Retinal pigment epithelial cell (primary cell): ENCODE measurements around the gene HELZ2.
"Not testable (repeated sequence)": the region's sequence is repeated elsewhere in the genome, so short reads cannot be mapped to it uniquely, and the experiment has no call there.

ENCODE experiments used
- DNase-seq: peaks from one replicate; pipeline ENCODE4 v3.0.0-alpha.2; 2010; ENCODE audit warnings: low read depth
- H3K4me3 ChIP-seq: 2 replicates; pipeline ENCODE4 v1.5.1; 2011; ENCODE audit warnings: mild to moderate bottlenecking, low read length, control low read depth, moderate library complexity
- TF ChIP-seq, protein P1 (sequence below): conservative IDR thresholded peaks from 2 replicates; pipeline ENCODE4 v1.5.1; 2011; ENCODE audit warnings: low read depth, low read length, control low read depth, inconsistent platforms

The HELZ2 gene

GRCh38 chr20:63576311-63576710 is 2.3 kb upstream of the HELZ2 start:
- DNase-seq: no peak
- TF ChIP-seq, protein P1, sequence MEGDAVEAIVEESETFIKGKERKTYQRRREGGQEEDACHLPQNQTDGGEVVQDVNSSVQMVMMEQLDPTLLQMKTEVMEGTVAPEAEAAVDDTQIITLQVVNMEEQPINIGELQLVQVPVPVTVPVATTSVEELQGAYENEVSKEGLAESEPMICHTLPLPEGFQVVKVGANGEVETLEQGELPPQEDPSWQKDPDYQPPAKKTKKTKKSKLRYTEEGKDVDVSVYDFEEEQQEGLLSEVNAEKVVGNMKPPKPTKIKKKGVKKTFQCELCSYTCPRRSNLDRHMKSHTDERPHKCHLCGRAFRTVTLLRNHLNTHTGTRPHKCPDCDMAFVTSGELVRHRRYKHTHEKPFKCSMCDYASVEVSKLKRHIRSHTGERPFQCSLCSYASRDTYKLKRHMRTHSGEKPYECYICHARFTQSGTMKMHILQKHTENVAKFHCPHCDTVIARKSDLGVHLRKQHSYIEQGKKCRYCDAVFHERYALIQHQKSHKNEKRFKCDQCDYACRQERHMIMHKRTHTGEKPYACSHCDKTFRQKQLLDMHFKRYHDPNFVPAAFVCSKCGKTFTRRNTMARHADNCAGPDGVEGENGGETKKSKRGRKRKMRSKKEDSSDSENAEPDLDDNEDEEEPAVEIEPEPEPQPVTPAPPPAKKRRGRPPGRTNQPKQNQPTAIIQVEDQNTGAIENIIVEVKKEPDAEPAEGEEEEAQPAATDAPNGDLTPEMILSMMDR: no peak
- H3K4me3 ChIP-seq: no peak overlapping the region

- no peak overlapping the region for H3K4me3 ChIP-seq
- no peak for DNase-seq
- TF ChIP-seq, protein P1: no peak
These were observed 1.0 kb upstream of the HELZ2 start for GRCh38 chr20:63574829-63575743.

DNA sequence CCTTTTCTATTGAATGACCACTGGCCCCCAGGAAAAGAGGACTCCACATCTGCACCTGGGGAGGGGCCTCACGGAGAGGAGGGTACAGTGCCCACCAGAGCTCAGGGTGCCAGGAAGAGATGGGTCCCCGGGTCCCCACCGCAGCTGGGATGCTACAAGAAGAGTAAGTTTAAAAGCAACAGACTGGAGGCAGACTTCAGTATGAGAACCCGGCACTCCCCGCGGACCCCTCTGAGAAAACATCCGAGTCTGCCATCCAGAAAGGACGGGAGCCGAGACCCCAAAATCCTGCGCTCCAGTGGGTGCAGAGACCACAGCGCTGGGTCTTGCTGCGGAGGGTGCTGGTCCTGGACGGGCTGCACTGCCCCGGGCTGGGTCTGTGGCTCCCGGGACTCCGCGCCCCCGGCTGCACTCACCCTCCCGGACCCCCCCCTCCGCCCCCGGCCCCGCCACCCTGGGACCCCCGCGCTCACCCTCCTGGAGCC is 350 bp downstream of the HELZ2 start:
- no peak for DNase-seq
- peak overlapping the region; percentile 71 for H3K4me3 ChIP-seq

GRCh38 chr20:63572788-63573646 is 1.0 kb downstream of the HELZ2 start:
- DNase-seq: no peak
- peak overlapping the region; percentile 71 for H3K4me3 ChIP-seq
- TF ChIP-seq, protein P1: peak; percentile 20

More for the DNA sequence above, 350 bp downstream of the HELZ2 start:
- TF ChIP-seq, protein P1: no peak

- H3K4me3 ChIP-seq: no peak overlapping the region
- TF ChIP-seq, protein P1: no peak
- no peak for DNase-seq
These were observed 1.8 kb downstream of the HELZ2 start for GRCh38 chr20:63572071-63572787.

GRCh38 chr20:63571087-63571478 is 3.0 kb downstream of the HELZ2 start:
- H3K4me3 ChIP-seq: not testable (repeated sequence)

More at GRCh38 chr20:63571087-63571478, 3.0 kb downstream of the HELZ2 start:
- not testable (repeated sequence) for DNase-seq
